Adipocyte (in vitro differentiated cells): ENCODE measurements around the gene VARS1.
A peak's percentile ranks its signal among the peaks of the same experiment; 100 is the strongest.
"Not testable (repeated sequence)": the region's sequence is repeated elsewhere in the genome, so short reads cannot be mapped to it uniquely, and the experiment has no call there.

Source experiments
- DNase-seq: peaks from one replicate; pipeline ENCODE4 v3.0.0-alpha.2; 2015; ENCODE audit warnings: low read depth
- H3K27me3 ChIP-seq: replicated peaks from 2 replicates; pipeline ENCODE4 v1.7.0; 2013; ENCODE audit warnings: mild to moderate bottlenecking, low read length, moderate library complexity; ENCODE audit not compliant: control insufficient read depth, insufficient read depth
- H3K36me3 ChIP-seq: 2 replicates; pipeline ENCODE4 v1.7.0; 2013; ENCODE audit warnings: low read length, mild to moderate bottlenecking, moderate library complexity; ENCODE audit not compliant: control insufficient read depth, insufficient read depth, severe bottlenecking
- H3K4me1 ChIP-seq: 2 replicates; pipeline ENCODE4 v1.7.0; 2013; ENCODE audit warnings: mild to moderate bottlenecking, low read length, moderate library complexity; ENCODE audit not compliant: control insufficient read depth, insufficient read depth
- H3K4me3 ChIP-seq: 2 replicates; pipeline ENCODE4 v1.7.0; 2013; ENCODE audit warnings: mild to moderate bottlenecking, low read length, moderate library complexity
- H3K9ac ChIP-seq: 2 replicates; pipeline ENCODE4 v1.7.0; 2013; ENCODE audit warnings: mild to moderate bottlenecking, low read length, moderate library complexity
- H3K9me3 ChIP-seq: 2 replicates; pipeline ENCODE4 v1.7.0; 2013; ENCODE audit warnings: mild to moderate bottlenecking, low read length, moderate library complexity; ENCODE audit not compliant: control insufficient read depth

VARS1 gene

DNA sequence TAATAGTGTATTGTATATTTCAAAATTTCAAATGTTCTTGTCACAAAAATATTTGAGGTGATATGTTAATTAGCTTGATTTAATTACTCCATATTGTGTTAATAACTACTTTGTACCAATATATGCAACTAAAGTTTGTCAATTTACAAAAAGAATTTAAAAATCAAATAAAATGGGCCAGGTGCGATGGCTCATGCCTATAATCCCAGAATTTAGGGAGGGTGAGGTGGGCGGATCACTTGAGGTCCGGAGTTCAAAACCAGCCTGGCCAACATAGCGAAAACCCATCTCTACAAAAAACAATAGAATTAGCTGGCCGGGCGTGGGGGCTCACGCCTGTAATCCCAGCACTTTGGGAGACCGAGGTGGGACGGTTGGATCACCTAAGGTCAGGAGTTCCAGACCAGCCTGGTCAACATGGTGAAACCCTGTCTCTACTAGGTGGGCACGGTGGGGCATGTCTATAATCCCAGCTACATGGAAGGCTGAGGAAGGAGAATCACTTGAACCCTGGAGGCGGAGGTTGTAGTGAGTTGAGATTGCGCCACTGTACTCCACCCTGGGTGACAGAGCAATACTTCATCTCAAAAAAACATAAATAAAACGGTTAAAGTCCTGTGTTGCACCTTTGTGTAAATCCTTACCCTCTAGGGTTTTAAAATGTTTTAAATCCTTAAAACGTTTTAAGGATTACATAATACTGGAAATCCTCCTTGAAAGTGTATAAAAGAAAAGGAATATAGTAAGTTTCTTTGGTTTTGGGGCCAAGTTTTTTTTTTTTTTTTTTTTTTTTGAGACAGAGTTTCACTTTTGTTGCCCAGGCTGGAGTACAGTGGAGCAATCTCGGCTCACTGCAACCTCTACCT lies 36.0 kb upstream of the VARS1 start:
- no peak for DNase-seq
- Histone ChIP-seq H3K4me1 (peaks cover 23% of the 10 kb centered on the region), H3K9me3 (no peaks in the 10 kb centered on the region), H3K27me3 (no peaks in the 10 kb centered on the region), H3K36me3 (peaks cover 6% of the 10 kb centered on the region), H3K4me3 (peak overlapping the region; percentile 84), H3K9ac (peak overlapping the region; percentile 87)

DNA sequence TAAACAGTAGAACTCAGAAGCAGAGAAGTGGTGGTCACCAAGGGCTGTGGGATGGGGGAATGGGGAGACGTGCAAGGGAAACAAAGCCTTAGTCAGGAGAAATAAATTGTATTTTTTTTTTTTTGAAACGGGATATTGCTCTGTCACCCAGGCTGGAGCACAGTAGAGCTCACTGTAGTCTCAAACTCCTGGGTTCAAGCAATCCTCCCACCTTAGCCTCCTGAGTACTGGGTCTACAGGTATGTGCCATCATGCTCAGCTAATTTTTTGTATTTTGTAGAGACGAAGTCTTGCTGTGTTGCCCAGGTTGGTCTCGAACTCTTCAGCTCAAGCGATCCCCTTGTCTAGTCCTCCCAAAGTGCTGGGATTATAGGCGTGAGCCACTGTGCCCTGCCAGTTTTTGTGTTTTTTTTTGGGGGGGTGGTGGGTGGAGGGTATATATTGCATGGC lies 35.4 kb upstream of the VARS1 start:
- Histone ChIP-seq H3K36me3 (no peaks in the 10 kb centered on the region), H3K4me1 (peaks cover 20% of the 10 kb centered on the region)
- no peak for DNase-seq

DNA sequence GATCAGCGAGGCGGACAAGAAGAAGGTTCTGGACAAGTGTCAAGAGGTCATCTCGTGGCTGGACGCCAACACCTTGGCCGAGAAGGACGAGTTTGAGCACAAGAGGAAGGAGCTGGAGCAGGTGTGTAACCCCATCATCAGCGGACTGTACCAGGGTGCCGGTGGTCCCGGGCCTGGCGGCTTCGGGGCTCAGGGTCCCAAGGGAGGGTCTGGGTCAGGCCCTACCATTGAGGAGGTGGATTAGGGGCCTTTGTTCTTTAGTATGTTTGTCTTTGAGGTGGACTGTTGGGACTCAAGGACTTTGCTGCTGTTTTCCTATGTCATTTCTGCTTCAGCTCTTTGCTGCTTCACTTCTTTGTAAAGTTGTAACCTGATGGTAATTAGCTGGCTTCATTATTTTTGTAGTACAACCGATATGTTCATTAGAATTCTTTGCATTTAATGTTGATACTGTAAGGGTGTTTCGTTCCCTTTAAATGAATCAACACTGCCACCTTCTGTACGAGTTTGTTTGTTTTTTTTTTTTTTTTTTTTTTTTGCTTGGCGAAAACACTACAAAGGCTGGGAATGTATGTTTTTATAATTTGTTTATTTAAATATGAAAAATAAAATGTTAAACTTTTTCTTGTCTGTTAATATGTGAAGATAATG lies 34.2 kb upstream of the VARS1 start:
- Histone ChIP-seq H3K4me1 (peaks cover 19% of the 10 kb centered on the region), H3K9ac (peak overlapping the region; percentile 87), H3K4me3 (peak overlapping the region; percentile 84), H3K27me3 (no peaks in the 10 kb centered on the region), H3K9me3 (no peaks in the 10 kb centered on the region), H3K36me3 (no peaks in the 10 kb centered on the region)
- DNase-seq = peak; percentile 85

More for the DNA sequence above, 35.4 kb upstream of the VARS1 start:
- Histone ChIP-seq H3K9ac (peak overlapping the region; percentile 87), H3K4me3 (peak overlapping the region; percentile 84), H3K27me3 (no peaks in the 10 kb centered on the region), H3K9me3 (no peaks in the 10 kb centered on the region)

DNA sequence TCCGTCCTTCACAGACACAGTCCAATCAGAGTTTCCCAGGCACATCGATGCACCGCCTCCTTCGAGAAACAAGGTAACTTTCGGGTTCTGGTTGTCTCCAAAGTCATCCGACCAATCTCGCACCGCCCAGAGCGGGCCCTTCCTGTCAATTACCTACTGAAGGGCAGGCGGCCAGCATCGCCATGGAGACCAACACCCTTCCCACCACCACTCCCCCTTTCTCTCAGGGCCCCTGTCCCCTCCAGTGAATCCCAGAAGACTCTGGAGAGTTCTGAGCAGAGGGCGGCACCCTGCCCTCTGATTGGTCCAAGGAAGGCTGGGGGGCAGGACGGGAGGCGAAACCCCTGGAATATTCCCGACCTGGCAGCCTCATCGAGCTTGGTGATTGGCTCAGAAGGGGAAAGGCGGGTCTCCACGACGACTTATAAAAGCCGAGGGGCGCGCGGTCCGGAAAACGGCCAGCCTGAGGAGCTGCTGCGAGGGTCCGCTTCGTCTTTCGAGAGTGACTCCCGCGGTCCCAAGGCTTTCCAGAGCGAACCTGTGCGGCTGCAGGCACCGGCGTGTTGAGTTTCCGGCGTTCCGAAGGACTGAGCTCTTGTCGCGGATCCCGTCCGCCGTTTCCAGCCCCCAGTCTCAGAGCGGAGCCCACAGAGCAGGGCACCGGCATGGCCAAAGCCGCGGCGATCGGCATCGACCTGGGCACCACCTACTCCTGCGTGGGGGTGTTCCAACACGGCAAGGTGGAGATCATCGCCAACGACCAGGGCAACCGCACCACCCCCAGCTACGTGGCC lies 31.9 kb upstream of the VARS1 start, which contains the start of gene HSPA1B:
Gene HSPA1B, plus strand, starts transcription at position 453 of the 794 bp plus-strand sequence. Its CDS starts 213 bp downstream, at position 666.
- DNase-seq = peak; percentile 99
- Histone ChIP-seq H3K36me3 (no peaks in the 10 kb centered on the region), H3K9me3 (no peaks in the 10 kb centered on the region), H3K4me3 (peak within 1 kb of the TSS; percentile 91), H3K9ac (peak within 1 kb of the TSS; percentile 93), H3K4me1 (peaks cover 25% of the 10 kb centered on the region), H3K27me3 (no peaks in the 10 kb centered on the region)

DNA sequence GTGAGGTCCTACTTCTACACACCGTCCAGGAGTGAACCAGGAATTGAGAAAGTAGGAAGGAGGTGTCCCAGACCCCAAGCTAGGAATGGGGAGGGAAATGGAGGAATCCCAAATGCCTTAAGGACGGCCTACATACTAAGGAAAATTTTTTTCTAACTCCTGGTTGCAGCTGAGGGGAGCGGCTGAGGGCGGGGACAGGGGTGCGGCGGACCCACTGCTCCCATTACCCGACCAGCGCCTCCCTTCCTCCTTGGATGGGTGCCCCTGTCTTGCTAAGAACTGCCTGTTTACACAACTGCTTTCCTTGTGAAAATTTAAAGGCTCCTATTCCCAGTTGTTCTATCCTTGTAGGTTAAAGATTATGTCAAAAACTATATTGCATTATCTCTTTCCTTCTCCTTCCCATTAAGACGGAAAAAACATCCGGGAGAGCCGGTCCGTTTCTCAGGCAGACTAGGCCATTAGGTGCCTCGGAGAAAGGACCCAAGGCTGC lies 31.3 kb upstream of the VARS1 start:
- peaks cover 29% of the 10 kb centered on the region for H3K4me1 ChIP-seq
- no peaks in the 10 kb centered on the region for H3K27me3 ChIP-seq
- DNase-seq = peak; percentile 85
- H3K4me3 ChIP-seq = peak overlapping the region; percentile 91
- peak overlapping the region; percentile 93 for H3K9ac ChIP-seq
- no peaks in the 10 kb centered on the region for H3K9me3 ChIP-seq
- no peaks in the 10 kb centered on the region for H3K36me3 ChIP-seq

DNA sequence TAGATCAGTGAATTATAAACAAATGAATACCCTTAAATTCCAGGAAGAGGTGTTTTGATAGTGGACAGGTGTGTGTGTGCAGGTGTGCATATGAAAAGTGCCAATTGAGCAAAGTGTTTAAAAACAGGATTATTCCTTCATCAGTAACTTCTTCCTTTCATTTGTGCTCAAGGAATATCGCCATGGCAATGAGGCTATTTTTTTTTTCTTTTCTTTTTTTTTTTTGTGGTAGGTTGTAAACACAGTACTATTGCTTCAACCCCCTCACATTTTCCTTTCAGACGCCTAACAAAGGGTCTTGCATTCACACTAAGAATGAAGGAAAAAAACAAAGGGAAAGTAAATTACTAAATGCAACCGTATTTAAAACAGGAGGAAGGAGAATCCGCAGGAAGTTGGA lies 30.0 kb upstream of the VARS1 start:
- DNase-seq = no peak
- H3K36me3 ChIP-seq = no peaks in the 10 kb centered on the region

DNA sequence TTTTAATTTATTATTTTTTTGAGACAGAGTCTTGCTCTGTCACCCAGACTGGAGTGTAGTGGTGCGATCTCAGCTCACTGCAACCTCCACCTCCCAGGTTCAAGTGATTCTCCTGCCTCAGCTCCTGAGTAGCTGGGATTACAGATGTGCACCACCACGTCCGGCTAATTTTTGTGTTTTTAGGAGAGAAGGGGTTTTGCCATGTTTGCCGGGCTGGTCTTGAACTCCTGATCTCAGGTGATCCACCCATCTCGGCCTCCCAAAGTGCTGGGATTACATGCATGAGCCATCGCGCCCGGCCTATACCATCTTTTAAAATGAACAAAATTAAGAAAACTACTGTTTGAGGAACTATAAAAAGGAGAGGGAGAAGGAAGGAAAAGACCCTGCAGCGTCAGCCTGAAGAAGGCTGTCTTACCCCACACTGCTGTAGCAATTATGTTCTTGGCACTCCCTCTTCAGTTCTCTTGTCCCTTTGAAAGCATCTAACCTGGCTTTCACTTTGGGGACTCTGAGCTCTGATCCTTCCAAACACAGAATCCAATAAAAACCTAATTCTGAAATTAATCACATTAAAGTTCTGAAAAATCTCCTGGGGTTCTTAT lies 28.1 kb upstream of the VARS1 start:
- not testable (repeated sequence) for H3K36me3 ChIP-seq, DNase-seq, H3K27me3 ChIP-seq, H3K9me3 ChIP-seq, H3K4me3 ChIP-seq
- Histone ChIP-seq H3K9ac (peak overlapping the region; percentile 99), H3K4me1 (peaks cover 39% of the 10 kb centered on the region)

More for the DNA sequence above, 30.0 kb upstream of the VARS1 start:
- no peaks in the 10 kb centered on the region for H3K27me3 ChIP-seq
- no peak overlapping the region for H3K9ac ChIP-seq
- H3K4me3 ChIP-seq = no peak overlapping the region
- no peaks in the 10 kb centered on the region for H3K9me3 ChIP-seq
- peaks cover 26% of the 10 kb centered on the region for H3K4me1 ChIP-seq

DNA sequence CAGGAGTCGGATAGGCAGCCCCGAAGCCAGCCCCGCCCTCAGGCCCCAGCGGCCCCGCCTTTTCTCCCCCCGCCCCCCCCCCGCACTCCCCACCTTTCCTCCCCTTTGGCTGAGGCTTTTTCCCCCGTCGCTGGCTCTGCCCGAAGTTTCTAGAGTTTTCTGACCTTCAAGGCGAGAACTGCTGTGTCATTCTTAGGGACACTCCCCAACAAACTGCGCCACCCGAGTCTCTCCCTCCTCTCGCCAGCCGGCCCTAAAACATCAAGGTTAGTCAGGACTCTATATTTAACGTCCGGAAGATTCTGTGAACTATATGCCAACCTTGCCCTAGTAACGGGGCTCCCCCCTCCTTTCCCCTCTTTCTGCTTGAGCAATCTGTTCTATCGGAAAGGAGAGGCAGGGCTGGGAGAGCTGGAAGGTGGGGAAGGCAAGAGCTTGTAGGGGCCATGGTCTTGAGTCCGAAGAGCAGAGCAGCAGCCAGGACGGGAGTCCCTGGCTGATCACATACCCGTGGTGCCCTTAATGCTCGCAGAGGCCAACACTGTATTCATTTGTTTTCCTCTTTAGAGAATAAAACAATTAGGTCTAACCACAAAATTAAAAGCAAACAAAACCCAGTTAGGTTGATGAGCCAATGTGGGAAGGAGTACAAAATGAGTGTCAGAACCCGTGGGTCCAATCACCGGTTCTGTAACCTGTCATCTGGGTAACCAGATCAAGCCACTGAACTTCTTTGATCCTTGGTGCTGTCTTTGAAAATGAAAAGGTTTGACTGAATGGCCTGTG lies 26.7 kb upstream of the VARS1 start:
- Histone ChIP-seq H3K9me3 (no peaks in the 10 kb centered on the region), H3K4me1 (peaks cover 49% of the 10 kb centered on the region), H3K27me3 (no peaks in the 10 kb centered on the region), H3K4me3 (peak overlapping the region; percentile 92), H3K9ac (peak overlapping the region; percentile 99), H3K36me3 (no peaks in the 10 kb centered on the region)
- DNase-seq = peak; percentile 90

DNA sequence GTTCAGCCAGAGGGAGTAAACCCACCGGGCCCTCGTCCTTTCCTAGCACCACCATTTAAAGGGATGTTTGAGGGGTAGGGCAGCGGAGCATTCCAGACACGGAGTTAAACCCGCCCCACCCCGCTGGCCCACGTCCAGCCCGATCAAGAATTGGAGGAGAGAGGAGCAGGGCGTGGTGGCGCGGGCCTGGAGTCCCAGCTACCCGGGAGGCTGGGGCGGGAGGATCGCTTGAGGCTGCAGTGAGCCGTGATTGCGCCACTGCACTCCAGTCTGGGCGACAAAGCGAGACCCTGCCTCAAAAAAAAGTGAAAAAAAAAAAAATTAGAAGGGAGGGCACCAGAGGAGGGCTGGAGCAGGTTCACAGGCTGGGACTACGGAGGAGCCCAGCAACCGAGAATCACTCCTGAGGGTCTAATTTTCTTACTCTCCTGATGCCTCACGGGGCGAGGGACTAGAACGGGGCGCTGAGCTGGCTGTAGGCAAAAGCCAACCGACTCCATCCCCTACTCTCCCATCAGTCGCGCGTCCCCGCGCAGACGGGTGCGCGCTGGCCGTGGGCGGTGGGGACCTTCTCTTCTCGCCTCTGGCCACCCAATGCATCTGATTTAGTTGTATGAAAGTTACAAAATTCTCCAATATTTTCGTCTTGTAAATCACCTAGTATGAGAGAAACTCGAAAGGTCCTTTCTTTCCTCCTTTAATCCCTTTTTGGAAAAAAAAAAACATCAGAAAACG lies 25.9 kb upstream of the VARS1 start:
- Histone ChIP-seq H3K4me3 (peak overlapping the region; percentile 92), H3K4me1 (peaks cover 47% of the 10 kb centered on the region), H3K36me3 (no peaks in the 10 kb centered on the region), H3K27me3 (no peaks in the 10 kb centered on the region), H3K9me3 (no peaks in the 10 kb centered on the region), H3K9ac (peak overlapping the region; percentile 99)
- peak; percentile 37 for DNase-seq
